NCI-H2196 (cell line): ENCODE data around the gene CROCC.
"Not testable (repeated sequence)": the region's sequence is repeated elsewhere in the genome, so short reads cannot be mapped to it uniquely, and the experiment has no call there.

ENCODE experiments used
- DNase-seq: peaks from one replicate; lab custom pipeline; 2025; ENCODE audit not compliant: unreplicated experiment; lab: John Stamatoyannopoulos, UW

Gene CROCC

DNA sequence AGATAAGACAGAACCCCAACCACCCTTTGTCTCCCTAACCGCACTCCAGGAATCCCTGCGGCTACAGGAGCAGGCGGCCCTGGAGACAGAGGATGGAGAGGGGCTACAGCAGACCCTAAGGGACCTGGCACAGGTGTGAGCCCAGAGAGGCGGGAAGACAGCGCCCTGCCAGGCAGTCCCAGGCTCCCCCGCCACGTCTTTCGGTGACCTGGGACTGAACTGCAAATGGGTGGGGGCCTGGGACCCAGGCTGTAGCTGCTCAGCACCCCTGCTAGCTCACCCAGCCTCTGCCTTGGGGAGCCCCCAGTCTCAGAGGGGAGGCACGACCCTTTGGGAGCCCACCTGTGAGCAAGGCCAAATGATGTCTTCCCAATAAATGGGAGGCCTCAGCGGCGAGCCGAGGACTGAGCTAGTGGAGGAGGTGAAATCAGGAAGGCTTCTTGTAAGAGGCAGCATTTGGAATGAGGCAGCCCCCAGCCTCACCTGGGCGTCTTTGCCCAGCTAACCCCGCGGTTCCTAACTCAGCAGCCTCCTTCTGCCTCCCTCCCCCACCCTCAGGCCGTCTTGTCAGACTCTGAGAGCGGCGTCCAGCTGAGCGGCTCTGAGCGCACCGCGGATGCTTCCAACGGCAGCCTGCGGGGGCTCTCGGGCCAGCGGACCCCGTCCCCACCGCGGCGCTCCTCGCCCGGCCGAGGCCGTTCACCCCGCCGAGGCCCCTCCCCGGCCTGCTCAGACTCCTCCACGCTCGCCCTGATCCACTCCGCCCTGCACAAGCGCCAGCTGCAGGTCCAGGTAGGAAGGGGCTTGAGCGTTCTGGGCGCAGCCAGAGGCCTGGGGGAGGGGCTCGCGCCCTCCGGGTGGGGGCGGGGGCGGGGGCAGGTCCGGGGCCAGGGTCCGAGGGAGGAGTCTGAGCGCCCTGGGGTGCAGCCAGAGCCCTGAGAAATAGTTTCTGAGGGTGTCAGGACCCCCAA lies 16.9 kb downstream of the CROCC start:
- DNase-seq, result no peak

DNA sequence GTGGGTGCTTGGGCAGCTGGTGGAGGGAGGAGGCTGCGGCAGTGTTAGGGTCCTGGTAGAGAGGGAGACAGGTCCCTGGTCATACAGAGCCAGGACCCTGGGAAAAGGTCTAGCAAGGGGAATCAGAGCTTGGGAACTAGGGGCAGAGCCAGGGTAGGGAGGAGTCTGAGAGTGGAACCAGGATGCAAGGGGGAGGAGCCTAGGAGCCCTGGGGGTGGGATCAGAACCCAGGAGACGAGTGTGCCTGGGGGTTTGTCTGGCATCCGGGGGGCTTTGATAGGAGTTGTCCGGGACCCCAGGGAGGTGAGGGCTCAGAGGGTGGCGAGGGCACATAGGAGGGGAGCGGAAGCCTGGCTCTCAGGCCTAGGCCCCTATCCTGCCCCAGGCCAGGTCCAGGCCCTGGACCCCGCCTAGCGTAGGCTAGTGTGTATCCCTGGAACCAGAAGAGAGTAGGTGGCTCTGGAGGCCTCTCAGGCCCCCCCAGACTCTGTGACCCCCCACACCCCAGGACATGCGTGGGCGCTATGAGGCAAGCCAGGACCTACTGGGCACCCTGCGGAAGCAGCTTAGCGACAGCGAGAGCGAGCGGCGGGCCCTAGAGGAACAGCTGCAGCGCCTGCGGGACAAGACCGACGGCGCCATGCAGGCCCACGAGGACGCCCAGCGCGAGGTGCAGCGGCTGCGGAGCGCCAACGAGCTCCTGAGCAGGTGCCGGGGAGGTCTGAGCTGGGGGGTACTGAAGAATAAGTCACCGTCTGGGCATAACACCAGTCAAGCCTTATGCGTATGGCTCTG lies 17.9 kb downstream of the CROCC start:
- DNase-seq, result not testable (repeated sequence)

- DNase-seq, result no peak
Observed at GRCh38 chr1:16944038-16944437, 22.3 kb downstream of the CROCC start.

- not testable (repeated sequence) for DNase-seq
Observed at GRCh38 chr1:16945512-16945911, 23.8 kb downstream of the CROCC start.

GRCh38 chr1:16946185-16946584 lies 24.5 kb downstream of the CROCC start:
- DNase-seq, result not testable (repeated sequence)

- no peak for DNase-seq
Observed at GRCh38 chr1:16946646-16947045, 24.9 kb downstream of the CROCC start.

DNA sequence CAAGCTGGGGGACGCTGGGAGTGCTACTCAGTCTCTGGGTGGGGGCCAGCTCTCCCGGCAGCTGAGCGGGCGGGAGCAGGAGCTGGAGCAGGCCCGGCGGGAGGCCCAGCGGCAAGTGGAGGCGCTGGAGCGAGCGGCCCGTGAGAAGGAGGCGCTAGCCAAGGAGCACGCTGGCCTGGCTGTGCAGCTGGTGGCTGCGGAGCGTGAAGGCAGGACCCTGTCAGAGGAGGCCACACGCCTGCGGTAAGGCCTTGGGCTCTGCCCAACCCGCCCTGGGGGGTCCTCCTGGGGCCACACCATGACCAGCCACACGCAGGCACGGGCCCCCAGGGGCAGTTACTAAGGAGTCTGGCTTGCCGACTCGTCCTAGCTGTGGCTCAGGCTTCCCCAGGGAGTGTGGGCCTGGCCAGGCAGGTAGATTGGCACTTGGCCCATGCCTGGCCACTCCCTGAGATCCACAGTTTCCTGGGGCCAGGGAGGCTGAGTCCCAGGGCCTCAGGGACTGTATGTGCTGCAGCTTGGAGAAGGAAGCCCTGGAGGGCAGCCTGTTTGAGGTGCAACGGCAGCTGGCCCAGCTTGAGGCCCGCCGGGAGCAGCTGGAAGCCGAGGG lies 26.7 kb downstream of the CROCC start:
- peak; percentile 45 for DNase-seq

DNA sequence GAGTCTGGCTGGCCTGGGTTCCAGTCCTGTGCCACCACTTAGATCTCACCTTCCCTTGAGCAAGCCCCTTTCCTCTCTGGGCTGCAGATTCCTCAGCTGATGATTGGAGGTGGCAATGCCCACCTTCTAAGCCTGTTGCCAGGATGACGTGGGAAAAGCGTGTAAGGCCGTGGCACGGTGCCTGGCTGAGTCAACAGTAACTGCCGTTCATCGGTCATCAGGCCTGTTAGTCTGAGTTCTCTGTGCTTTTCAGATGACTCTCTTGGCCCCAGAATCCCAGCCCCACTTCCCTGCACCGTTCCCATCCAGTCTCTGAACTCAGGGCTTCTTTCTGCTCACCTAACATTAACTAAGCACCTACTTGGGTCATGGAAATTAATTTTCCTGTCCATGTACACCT lies 27.3 kb downstream of the CROCC start:
- not testable (repeated sequence) for DNase-seq

DNA sequence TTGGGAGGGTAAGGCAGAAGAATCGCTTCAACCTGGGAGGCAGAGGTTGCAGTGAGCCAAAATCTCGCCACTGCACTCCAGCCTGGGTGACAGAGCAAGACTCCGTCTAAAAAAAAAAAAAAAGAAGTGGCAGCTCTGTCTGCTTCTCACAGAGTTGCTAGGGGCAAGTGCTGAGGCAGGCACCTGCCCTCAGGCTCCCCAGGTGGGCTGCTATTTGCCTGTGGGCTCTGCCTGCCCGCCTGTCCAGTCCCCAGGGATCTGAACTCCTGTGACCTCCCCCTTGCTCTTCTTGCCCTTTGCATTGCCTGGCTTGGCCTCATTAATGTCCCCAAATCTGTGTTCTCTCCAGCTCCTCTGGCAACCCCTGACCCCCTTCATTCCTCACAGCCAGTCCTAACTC lies 30.6 kb downstream of the CROCC start:
- not testable (repeated sequence) for DNase-seq

DNA sequence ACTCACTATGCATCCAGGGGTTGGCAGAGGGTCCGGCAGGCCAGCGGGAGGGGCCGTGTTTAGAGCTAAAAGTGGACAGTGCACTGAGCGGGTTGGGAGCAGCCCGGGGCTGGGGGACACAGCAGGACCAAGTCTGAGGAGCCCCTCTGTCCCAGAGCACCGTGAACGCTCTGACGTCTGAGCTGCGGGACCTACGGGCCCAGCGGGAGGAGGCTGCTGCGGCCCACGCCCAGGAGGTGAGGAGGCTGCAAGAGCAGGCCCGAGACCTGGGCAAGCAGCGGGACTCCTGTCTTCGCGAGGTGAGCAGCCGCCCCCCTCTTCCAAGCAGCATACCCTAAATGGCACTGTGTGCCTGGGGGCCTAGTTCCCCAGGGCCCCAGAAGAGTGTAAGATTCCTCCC lies 32.8 kb downstream of the CROCC start:
- DNase-seq, result no peak

GRCh38 chr1:16955186-16955585 lies 33.5 kb downstream of the CROCC start:
- DNase-seq, result no peak

DNA sequence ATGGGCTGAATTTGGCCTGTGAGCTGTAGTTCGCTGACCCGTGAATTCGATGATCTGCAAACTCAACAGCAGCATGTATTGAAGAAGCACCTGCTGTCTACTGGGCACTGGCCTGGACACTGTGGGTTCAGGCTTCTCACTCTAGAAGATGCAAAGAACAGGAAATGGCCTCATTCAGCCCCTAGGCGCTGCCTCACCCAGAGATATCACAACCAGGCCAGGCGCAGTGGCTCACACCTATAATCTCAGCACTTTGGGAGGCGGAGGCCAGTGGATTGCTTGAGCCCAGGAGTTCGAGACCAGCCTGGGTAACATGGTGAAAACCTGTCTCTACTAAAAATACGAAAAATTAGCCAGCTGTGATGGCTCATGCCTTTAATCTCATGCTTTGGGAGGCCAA lies 35.0 kb downstream of the CROCC start:
- no peak for DNase-seq

GRCh38 chr1:16957731-16958130 lies 36.0 kb downstream of the CROCC start:
- DNase-seq, result no peak

DNA sequence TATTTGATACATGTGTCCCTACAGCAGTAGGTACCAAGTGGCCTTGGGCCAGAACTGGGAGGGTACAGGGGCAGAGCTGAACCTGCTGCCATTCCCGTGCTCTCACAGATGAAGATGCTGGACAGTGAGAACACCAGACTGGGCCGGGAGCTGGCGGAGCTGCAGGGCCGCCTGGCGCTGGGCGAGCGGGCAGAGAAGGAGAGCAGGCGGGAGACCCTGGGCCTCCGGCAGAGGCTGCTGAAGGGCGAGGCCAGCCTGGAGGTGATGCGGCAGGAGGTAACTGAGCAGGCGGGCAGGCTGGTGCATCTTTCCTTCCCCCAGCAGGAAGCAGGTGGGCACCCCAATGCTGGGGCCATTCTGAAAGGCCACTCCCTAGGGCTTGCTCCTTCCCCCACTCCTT lies 36.7 kb downstream of the CROCC start:
- DNase-seq, result no peak

GRCh38 chr1:16960560-16961296 lies 39.0 kb downstream of the CROCC start:
- DNase-seq, result peak; percentile 92

- no peak for DNase-seq
Observed at GRCh38 chr1:16961297-16962133, 39.8 kb downstream of the CROCC start.

DNA sequence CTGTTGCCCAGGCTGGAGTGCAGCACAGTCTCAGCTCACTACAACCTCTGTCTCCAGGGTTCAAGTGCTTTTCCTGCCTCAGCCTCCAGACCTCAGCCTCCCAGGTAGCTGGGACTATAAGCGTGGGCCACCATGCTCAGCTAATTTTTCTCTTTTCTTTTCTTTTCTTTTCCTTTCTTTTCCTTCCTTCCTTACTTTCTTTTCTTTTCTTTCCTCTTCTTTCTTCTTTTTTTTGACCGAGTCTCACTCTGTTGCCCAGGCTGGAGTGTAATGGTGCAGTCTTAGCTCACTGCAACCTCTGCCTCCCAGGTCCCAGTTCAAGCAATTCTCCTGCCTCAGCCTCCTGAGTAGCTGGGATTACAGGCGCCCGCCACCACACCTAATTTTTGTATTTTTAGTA lies 42.4 kb downstream of the CROCC start:
- not testable (repeated sequence) for DNase-seq

DNA sequence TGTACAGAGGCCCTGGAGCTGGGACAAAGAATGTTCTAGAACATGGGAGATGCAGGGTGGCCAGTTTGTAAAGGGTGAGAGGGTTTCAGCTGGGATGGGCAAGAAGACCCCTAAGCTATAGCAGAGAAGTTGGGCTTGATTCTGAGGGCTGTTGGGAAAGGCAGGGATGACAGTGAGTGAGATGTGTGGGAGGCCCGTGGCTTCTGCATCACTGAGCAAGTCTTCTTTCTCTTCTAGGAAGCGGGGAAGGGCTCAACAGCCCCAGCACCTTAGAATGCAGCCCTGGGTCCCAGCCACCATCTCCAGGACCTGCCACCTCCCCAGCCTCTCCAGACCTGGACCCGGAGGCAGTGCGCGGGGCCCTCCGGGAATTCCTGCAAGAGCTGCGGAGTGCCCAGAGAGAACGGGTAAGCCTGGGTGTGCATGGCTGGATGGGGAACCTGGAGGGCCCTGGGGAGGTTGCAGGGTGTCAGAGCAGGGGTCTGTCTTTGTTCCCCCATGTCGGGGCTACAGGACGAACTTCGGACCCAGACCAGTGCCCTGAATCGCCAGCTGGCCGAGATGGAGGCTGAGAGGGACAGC lies 43.8 kb downstream of the CROCC start:
- DNase-seq, result no peak

- no peak for DNase-seq
Observed at GRCh38 chr1:16966282-16966681, 44.6 kb downstream of the CROCC start.
